Ishikawa (cell line): ENCODE measurements around the gene EPHA2.

Experiments used
- CEBPB ChIP-seq: IDR thresholded peaks from 2 replicates; pipeline ENCODE4 v1.6.1; 2012
- CREB1 ChIP-seq: IDR thresholded peaks from 2 replicates; pipeline ENCODE4 v1.6.1; 2012; ENCODE audit warnings: low read depth
- EGR1 ChIP-seq: IDR thresholded peaks from 2 replicates; pipeline ENCODE4 v1.6.1; 2012
- EP300 ChIP-seq: IDR thresholded peaks from 2 replicates; pipeline ENCODE4 v1.6.1; 2012; ENCODE audit warnings: borderline replicate concordance
- FOXM1 ChIP-seq: IDR thresholded peaks from 2 replicates; pipeline ENCODE4 v1.6.1; 2012; ENCODE audit warnings: low read depth, borderline replicate concordance
- MAX ChIP-seq: IDR thresholded peaks from 2 replicates; pipeline ENCODE4 v1.6.1; 2012
- NFIC ChIP-seq: IDR thresholded peaks from 2 replicates; pipeline ENCODE4 v1.6.1; 2012
- RAD21 ChIP-seq: IDR thresholded peaks from 2 replicates; pipeline ENCODE4 v1.6.1; 2012; ENCODE audit warnings: low read depth
- TAF1 ChIP-seq: IDR thresholded peaks from 2 replicates; pipeline ENCODE4 v1.6.1; 2012; ENCODE audit warnings: low read depth, mild to moderate bottlenecking
- TCF12 ChIP-seq: IDR thresholded peaks from 2 replicates; pipeline ENCODE4 v1.6.1; 2012; ENCODE audit warnings: low read depth
- TEAD4 ChIP-seq: IDR thresholded peaks from 2 replicates; pipeline ENCODE4 v1.6.1; 2012
- USF1 ChIP-seq: IDR thresholded peaks from 2 replicates; pipeline ENCODE4 v1.6.1; 2012
- YY1 ChIP-seq: IDR thresholded peaks from 2 replicates; pipeline ENCODE4 v1.6.1; 2012; ENCODE audit warnings: low read depth
- ZBTB7A ChIP-seq: IDR thresholded peaks from 2 replicates; pipeline ENCODE4 v1.6.1; 2012; ENCODE audit warnings: low read depth
- TF ChIP-seq, protein P1 (sequence below): IDR thresholded peaks from 2 replicates; pipeline ENCODE4 v1.6.1; 2012; ENCODE audit warnings: low read depth, mild to moderate bottlenecking

The EPHA2 gene

GRCh38 chr1:16120940-16121410, 34.9 kb downstream of the EPHA2 start:
- TF ChIP-seq YY1 = no peak
- TF ChIP-seq NFIC = peak; percentile 41; the same call in 1 of the 2 replicates
- no peak for TF ChIP-seq ZBTB7A

GRCh38 chr1:16120407-16120806, 35.5 kb downstream of the EPHA2 start:
- TF ChIP-seq RAD21 (no peak), MAX (no peak), USF1 (no peak), EP300 (no peak), ZBTB7A (no peak), TEAD4 (no peak)
- TF ChIP-seq, protein P1, sequence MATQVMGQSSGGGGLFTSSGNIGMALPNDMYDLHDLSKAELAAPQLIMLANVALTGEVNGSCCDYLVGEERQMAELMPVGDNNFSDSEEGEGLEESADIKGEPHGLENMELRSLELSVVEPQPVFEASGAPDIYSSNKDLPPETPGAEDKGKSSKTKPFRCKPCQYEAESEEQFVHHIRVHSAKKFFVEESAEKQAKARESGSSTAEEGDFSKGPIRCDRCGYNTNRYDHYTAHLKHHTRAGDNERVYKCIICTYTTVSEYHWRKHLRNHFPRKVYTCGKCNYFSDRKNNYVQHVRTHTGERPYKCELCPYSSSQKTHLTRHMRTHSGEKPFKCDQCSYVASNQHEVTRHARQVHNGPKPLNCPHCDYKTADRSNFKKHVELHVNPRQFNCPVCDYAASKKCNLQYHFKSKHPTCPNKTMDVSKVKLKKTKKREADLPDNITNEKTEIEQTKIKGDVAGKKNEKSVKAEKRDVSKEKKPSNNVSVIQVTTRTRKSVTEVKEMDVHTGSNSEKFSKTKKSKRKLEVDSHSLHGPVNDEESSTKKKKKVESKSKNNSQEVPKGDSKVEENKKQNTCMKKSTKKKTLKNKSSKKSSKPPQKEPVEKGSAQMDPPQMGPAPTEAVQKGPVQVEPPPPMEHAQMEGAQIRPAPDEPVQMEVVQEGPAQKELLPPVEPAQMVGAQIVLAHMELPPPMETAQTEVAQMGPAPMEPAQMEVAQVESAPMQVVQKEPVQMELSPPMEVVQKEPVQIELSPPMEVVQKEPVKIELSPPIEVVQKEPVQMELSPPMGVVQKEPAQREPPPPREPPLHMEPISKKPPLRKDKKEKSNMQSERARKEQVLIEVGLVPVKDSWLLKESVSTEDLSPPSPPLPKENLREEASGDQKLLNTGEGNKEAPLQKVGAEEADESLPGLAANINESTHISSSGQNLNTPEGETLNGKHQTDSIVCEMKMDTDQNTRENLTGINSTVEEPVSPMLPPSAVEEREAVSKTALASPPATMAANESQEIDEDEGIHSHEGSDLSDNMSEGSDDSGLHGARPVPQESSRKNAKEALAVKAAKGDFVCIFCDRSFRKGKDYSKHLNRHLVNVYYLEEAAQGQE = no peak

DNA sequence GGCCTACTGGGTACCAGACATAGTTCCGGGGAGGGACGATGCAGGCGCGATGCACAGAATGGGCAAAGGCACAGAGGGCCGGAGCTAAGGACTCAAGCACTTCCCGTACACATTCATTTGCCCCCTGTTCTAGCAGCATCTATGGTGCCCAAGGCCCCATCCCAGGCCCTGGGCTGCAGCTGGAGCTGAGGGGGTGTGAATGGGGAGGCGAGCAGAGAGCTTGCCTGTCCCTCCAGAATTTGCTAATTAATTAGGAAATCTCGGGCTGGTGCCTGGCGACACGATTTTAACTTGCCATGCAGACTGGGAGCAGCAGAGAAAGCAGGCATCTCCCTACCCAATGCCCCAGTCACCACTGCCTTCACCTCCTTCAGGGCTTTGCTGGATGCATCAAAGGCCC, 35.9 kb downstream of the EPHA2 start:
- no peak for TF ChIP-seq EGR1
- TF ChIP-seq FOXM1 = no peak
- no peak for TF ChIP-seq TAF1
- TF ChIP-seq ZBTB7A = no peak
- TF ChIP-seq CEBPB = no peak
- TF ChIP-seq EP300 = no peak
- no peak for TF ChIP-seq CREB1
- no peak for TF ChIP-seq YY1
- TF ChIP-seq, protein P1 = no peak
- no peak for TF ChIP-seq MAX
- no peak for TF ChIP-seq USF1
- no peak for TF ChIP-seq NFIC
- no peak for TF ChIP-seq RAD21
- no peak for TF ChIP-seq TEAD4

- TF ChIP-seq ZBTB7A = no peak
- no peak for TF ChIP-seq CREB1
- no peak for TF ChIP-seq NFIC
- no peak for TF ChIP-seq TAF1
- no peak for TF ChIP-seq USF1
- no peak for TF ChIP-seq RAD21
- TF ChIP-seq, protein P1 = no peak
- TF ChIP-seq TCF12 = no peak
- TF ChIP-seq FOXM1 = no peak
- no peak for TF ChIP-seq EP300
These were observed 36.4 kb downstream of the EPHA2 start for GRCh38 chr1:16119504-16119903.

GRCh38 chr1:16118706-16119105, 37.2 kb downstream of the EPHA2 start:
- TF ChIP-seq CEBPB (no peak), USF1 (no peak), EP300 (no peak), MAX (no peak), TEAD4 (no peak), FOXM1 (no peak), RAD21 (no peak), TAF1 (no peak), EGR1 (no peak), YY1 (no peak)
